ENCODE results near the gene PPARGC1A. TPM values are rescaled to one million over a fixed set of nuclear protein-coding genes. Genes with fewer than 3 reads are reported as not detected.
A peak's percentile ranks its signal among the peaks of the same experiment; 100 is the strongest.

PPARGC1A gene
- total and polyA plus RNA-seq, 5 experiments from 2014 or later = not detected

DNA sequence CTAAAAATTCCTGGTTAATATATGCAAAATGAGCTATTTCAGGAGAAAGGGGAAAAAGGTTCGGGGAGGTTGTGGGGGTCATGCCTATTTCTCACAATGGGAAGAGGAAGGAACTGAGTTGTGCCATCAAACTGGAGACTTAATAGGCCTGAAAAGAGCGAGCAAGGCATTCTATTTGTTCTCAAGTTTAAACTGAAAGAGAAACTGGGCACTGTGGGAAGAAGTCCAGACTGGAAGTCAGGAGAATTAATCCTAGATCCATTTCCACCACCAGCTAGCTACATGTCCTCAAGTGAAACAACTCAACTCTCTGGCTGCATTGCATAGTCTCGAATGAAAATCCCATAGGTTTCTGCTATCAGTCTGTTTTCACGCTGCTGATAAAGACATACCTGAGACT, 50.6 kb downstream of the PPARGC1A start:
- no peak overlapping the region for H3K4me3 Mint-ChIP-seq
- H3K27me3 Mint-ChIP-seq = peaks cover 0 to 2% (median 0%) of the 10 kb centered on the region in 5 donors
- peaks cover 0 to 5% (median 0%) of the 10 kb centered on the region in 9 donors for H3K9me3 Mint-ChIP-seq
- no peaks in the 10 kb centered on the region for H3K36me3 Mint-ChIP-seq
- ATAC-seq (no peak), DNase-seq (no peak)
- no peak overlapping the region for H3K27ac Mint-ChIP-seq
- POLR2A ChIA-PET = no interaction called here
- H3K4me1 Mint-ChIP-seq = no peaks in the 10 kb centered on the region

DNA sequence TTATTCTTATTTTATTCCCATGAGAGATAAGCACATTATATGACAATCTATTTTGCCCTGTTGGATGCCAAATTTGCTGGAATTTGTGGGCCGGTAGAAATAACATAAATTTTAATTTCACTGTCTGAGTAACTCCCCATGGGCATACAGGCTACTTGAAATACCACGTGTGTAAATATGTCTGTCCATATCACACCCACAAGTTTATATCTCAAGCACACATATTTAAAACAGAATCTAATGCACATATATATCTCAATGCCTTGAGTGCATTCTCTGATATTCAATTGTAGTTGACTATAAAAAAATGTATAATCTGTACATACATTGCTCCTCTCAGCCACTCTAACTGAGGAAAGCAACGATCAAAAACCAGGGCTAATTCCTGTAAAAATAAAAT, 51.2 kb downstream of the PPARGC1A start:
- no peak overlapping the region for H3K4me3 Mint-ChIP-seq

DNA sequence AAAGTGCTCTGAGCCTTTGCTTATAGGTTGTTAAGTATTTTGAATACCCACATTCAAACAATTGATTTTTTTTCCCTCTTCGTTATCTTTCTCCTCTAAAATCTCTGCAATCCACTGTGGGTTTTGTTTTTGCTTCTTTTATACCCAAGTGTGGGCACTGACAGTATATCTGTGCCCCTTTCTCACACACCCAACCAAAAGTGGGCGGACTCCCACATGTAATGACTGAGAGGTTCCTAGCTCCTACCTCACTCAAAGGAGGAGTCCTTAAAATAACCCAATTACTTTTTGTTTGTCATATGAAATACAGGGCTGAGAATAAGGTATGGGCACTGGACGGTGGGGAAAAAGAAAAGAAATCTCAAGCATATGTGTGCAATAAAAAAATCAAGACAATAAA, 51.7 kb downstream of the PPARGC1A start:
- DNase-seq (no peak), ATAC-seq (no peak)
- no peak overlapping the region for H3K4me3 Mint-ChIP-seq
- POLR2A ChIA-PET = no interaction called here
- H3K4me1 Mint-ChIP-seq = no peaks in the 10 kb centered on the region
- H3K9me3 Mint-ChIP-seq = peaks cover 0 to 2% (median 0%) of the 10 kb centered on the region in 9 donors
- no peaks in the 10 kb centered on the region for H3K36me3 Mint-ChIP-seq
- H3K27ac Mint-ChIP-seq = no peak overlapping the region
- peaks cover 0 to 2% (median 0%) of the 10 kb centered on the region in 5 donors for H3K27me3 Mint-ChIP-seq

More for the DNA sequence above, 51.2 kb downstream of the PPARGC1A start:
- no peaks in the 10 kb centered on the region for H3K36me3 Mint-ChIP-seq
- no peak for DNase-seq
- POLR2A ChIA-PET = no interaction called here
- no peak overlapping the region for H3K27ac Mint-ChIP-seq
- peaks cover 0 to 4% (median 0%) of the 10 kb centered on the region in 9 donors for H3K9me3 Mint-ChIP-seq
- no peak for ATAC-seq
- H3K4me1 Mint-ChIP-seq = no peaks in the 10 kb centered on the region
- H3K27me3 Mint-ChIP-seq = peaks cover 0 to 2% (median 0%) of the 10 kb centered on the region in 5 donors

DNA sequence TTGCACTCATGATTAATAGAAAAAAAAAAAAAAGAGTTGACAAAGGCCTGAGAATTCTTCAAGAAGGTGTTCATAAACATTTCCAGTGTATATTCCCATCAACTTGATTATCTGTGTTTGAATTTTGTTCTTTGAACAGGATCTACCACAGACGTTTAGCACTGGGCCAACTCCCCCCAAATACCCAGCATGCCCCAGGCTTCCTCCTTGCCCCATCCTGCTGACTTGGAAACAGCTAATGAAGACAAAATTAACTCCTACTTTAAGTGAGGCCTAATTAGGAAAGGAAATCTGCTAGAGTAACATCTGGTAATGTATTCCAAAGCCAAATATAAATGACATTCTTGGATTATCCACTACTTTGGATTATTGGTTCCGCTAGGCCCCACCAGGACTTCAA, 52.5 kb downstream of the PPARGC1A start:
- peaks cover 0 to 2% (median 0%) of the 10 kb centered on the region in 5 donors for H3K27me3 Mint-ChIP-seq
- no peaks in the 10 kb centered on the region for H3K4me1 Mint-ChIP-seq
- peaks cover 0 to 2% (median 0%) of the 10 kb centered on the region in 9 donors for H3K9me3 Mint-ChIP-seq
- DNase-seq (no peak), ATAC-seq (no peak)
- POLR2A ChIA-PET = no interaction called here
- H3K27ac Mint-ChIP-seq = no peak overlapping the region
- H3K36me3 Mint-ChIP-seq = no peaks in the 10 kb centered on the region
- H3K4me3 Mint-ChIP-seq = no peak overlapping the region

DNA sequence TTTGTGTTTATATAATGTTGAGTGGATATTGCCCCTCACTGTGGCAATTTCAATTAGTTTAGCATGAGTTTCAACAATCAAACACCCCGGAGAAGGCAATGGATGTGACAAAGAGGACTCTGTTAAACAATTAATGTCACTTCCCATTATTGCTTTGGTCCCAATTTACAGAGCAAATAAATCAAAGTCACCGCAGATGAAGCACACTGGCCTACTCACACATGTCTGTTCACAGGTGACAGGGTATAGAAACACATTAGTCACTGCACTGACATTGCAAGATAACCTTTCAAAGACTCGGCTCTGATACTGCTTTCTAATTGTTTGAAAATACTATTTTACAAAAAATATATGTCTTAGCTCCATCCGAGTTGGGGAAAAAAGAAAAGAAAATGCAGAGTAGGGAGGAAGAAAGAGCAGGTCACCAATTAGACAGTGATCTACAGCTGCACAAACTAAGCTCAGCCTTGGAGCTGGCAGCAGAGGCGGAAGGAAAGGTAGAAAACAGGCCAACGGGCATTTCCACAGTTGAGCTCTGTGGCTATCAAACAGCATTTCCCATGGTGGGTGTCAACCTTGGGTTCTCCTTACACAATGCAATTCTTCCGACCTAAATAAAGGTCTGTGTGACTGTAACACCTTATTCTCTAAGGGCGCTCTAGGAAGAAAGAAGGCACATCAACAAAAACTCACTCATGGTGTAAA, 53.9 kb downstream of the PPARGC1A start:
- DNase-seq = no peak
- peaks cover 0 to 7% (median 0%) of the 10 kb centered on the region in 9 donors for H3K9me3 Mint-ChIP-seq
- H3K27ac Mint-ChIP-seq = no peak overlapping the region
- no peaks in the 10 kb centered on the region for H3K4me1 Mint-ChIP-seq
- no peak overlapping the region for H3K4me3 Mint-ChIP-seq
- POLR2A ChIA-PET = no interaction called here
- ATAC-seq = no peak
- no peaks in the 10 kb centered on the region for H3K27me3 Mint-ChIP-seq
- no peaks in the 10 kb centered on the region for H3K36me3 Mint-ChIP-seq

DNA sequence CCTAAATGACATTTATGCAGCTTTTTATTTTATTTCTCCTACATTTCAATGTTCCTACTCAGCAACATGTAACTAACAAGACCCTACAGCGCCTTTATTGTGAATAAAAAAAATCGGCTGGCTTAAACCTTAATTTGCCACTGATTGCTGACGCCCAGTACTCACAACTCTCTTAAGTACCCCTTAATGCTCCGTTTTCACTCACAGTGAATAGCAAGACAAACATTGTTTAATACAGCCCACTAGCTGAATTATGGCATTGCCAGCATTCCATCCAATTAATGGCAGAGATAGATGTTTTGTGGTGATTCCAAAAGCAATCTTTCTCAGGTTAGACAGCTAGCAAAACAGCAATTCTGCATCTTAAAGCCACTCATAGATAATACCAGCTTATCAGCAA, 61.1 kb downstream of the PPARGC1A start:
- H3K27ac Mint-ChIP-seq = no peak overlapping the region
- POLR2A ChIA-PET = no interaction called here

DNA sequence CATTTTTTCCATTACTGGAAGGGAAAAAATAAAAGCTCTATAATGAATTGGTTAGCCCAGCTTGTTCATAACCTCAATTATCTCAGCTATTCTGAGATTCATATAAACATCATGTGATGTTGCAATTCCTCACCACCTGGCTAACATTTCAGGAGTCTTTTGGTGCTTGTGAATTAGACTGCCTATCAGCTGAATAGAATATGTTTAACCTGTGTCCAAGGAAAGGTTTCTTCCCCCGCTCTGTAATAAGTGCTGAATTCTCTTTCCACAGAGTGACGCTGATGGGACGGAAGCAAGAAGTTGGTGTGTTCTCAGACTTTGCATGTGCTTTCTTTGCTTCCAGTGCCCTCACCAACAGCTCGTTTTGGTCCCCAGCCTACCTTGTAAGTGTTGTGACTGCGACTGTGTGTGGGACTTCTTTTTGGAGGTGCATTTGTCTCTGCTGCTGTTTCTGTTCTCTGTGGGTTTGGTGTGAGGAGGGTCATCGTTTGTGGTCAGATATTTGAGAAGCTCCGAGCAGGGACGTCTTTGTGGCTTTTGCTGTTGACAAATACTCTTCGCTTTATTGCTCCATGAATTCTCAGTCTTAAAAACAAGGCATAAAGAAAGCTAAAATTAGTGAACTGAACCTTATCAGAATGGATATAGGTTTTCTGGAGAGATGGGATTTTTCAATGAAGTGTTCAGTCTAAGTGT, 61.7 kb downstream of the PPARGC1A start:
- DNase-seq (no peak), ATAC-seq (no peak)
- no peaks in the 10 kb centered on the region for H3K36me3 Mint-ChIP-seq
- POLR2A ChIA-PET = no interaction called here
- no peak overlapping the region for H3K27ac Mint-ChIP-seq
- H3K4me3 Mint-ChIP-seq = no peak overlapping the region
- peaks cover 0 to 4% (median 0%) of the 10 kb centered on the region in 5 donors for H3K27me3 Mint-ChIP-seq
- H3K9me3 Mint-ChIP-seq = peaks cover 0 to 9% (median 0%) of the 10 kb centered on the region in 9 donors
- H3K4me1 Mint-ChIP-seq = no peaks in the 10 kb centered on the region

More for the DNA sequence above, 61.1 kb downstream of the PPARGC1A start:
- H3K9me3 Mint-ChIP-seq = peaks cover 0 to 9% (median 0%) of the 10 kb centered on the region in 9 donors
- peaks cover 0 to 4% (median 0%) of the 10 kb centered on the region in 5 donors for H3K27me3 Mint-ChIP-seq
- no peaks in the 10 kb centered on the region for H3K36me3 Mint-ChIP-seq
- ATAC-seq (no peak), DNase-seq (no peak)
- H3K4me1 Mint-ChIP-seq = no peaks in the 10 kb centered on the region
- H3K4me3 Mint-ChIP-seq = no peak overlapping the region

DNA sequence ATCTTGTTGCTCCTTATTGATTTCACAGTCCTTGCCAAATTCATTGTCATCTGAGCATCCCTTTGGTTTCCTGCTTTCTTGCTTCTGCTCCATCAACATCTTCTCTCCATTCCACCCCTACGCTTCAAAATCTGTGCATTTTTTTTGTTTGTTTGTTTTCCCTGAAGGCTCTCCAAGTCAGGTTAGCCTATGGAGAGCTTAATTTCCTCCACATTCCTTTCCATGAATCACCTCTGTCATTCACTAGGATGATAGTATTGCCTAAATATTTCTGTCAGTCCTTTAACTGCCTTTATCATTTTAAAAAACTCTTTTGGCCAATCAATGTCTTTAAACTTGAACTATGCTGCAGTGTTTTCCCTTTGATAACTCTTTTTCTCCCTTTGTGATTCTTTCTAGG, 67.7 kb downstream of the PPARGC1A start:
- H3K27me3 Mint-ChIP-seq = no peaks in the 10 kb centered on the region
- H3K4me3 Mint-ChIP-seq = no peak overlapping the region
- ATAC-seq (no peak), DNase-seq (no peak)
- POLR2A ChIA-PET = no interaction called here
- H3K36me3 Mint-ChIP-seq = no peaks in the 10 kb centered on the region
- H3K27ac Mint-ChIP-seq = no peak overlapping the region
- H3K4me1 Mint-ChIP-seq = no peaks in the 10 kb centered on the region
- H3K9me3 Mint-ChIP-seq = peaks cover 0 to 7% (median 0%) of the 10 kb centered on the region in 9 donors

DNA sequence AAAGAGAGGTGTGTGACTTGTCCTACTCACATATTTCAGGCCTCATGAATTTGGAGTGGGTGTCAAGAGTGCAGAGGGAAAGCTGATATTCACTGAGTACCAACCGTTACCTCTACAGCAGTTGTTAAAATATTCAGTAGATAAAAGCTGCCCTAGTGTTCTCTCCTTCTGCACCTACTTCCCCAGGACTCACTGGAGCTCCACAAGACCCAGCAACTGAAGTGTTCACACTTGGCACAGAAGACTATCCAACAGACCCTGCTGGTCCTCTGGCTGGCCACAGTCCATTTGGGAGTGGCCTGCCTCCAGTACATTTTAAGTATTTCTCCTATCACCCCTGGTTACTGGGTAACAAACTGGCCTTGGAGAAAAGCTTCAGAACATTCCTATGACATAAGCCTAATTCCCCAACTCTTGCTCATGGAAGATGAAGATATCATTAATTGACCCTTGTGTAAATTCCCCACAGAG, 70.8 kb downstream of the PPARGC1A start:
- Mint-ChIP-seq H3K9me3 (peaks cover 0 to 3% (median 0%) of the 10 kb centered on the region in 9 donors), H3K27me3 (no peaks in the 10 kb centered on the region), H3K27ac (no peak overlapping the region), H3K4me3 (no peak overlapping the region), H3K4me1 (no peaks in the 10 kb centered on the region), H3K36me3 (no peaks in the 10 kb centered on the region)
- DNase-seq (no peak), ATAC-seq (no peak)
- POLR2A ChIA-PET = no interaction called here

DNA sequence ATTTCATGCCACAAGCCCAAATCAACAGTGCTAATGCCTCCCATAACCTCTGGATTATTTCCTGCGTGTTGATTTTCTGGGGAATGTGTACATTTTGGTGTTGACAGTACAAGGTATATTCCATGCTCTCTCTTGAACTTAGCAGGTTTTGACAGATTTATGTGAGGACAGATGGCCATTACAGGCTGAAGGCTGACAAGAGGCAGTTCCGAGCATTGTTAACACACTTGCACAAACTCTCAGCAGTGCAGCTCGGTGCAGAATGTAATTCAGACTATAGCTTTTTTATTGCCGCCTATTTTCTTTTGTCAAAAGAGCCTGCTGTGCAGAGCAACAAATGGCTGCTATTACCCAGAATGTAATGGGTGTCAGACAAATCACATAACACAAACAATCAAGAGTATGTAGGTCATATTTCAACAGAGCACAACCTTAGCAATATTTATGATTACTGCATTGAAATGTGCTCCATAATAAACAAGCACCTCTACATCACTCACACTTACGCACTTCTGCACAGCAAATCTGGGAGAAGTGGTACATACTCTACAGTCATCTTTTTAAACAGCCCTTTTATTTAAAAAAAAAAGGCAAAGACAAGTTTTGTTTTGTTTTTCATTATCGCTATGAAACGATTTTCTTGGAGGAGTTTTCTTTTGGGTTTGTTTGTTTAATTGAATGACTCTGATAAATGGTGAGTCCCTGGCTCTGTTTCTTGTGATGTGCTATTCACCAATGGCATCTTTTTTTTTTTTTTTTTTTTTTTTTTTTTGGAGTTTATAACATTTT, 71.6 kb downstream of the PPARGC1A start:
- no peaks in the 10 kb centered on the region for H3K4me1 Mint-ChIP-seq
- POLR2A ChIA-PET = no interaction called here
- H3K9me3 Mint-ChIP-seq = peaks cover 0 to 10% (median 0%) of the 10 kb centered on the region in 9 donors
- H3K27ac Mint-ChIP-seq = no peak overlapping the region
- ATAC-seq (no peak), DNase-seq (no peak)
- H3K27me3 Mint-ChIP-seq = no peaks in the 10 kb centered on the region
- H3K36me3 Mint-ChIP-seq = no peaks in the 10 kb centered on the region
- H3K4me3 Mint-ChIP-seq = no peak overlapping the region

DNA sequence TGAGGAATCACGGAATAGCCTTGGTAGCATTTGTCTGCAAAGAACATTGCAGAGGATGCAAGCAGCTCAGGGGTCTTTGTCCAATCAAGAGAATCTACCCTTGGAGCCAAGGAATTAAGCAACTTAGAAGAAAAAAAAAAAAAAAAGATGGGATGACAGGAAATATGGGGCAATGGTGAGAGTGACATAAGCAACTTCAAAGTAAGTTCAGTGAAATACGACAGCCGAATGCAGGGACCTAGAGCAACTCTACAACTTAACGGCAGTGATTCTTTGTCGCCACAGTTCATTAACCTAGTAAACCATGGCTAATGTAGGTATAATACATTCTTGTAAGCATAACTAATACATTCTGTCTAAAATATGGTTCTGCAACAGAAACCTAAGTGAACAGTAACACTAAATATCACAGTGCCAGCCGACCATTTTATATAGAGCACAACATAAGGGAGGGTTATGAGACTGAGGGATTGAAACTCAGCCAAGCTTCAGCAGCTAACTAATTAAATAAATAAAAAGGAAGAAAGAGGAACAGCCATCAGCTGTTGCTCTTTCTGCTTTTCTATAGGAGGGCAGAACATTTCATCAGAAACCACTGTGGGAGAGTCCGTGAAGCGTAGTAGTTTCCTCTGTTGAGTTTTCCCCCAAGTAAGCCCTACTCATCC, 74.7 kb downstream of the PPARGC1A start:
- no peaks in the 10 kb centered on the region for H3K27me3 Mint-ChIP-seq
- DNase-seq = no peak
- no peaks in the 10 kb centered on the region for H3K4me1 Mint-ChIP-seq
- H3K9me3 Mint-ChIP-seq = peaks cover 0 to 13% (median 2%) of the 10 kb centered on the region in 9 donors
- peak overlapping the region in 1 of 10 donors; percentile 54 for H3K27ac Mint-ChIP-seq
- ATAC-seq = no peak
- no peak overlapping the region for H3K4me3 Mint-ChIP-seq
- H3K36me3 Mint-ChIP-seq = peaks cover 0 to 8% (median 0%) of the 10 kb centered on the region in 3 donors
- POLR2A ChIA-PET = no interaction called here

DNA sequence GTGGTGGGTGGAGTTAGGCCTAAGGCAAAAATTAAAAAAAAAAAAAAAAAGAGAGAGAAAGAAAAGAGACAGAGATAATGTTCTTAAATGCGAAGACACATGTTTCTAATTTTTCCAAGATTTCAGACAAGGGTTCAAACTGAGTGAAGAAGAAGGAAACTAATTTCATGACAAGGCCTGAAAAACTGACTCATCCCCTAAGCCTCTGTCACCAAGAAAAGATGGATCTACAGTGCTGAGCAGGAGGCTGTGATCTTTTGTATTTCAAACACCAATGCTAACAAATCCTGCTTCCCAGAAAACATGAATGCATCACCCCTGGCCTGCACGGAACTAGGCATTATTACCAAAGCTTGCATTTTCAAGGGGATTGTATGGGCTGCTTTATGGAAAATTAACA, 75.3 kb downstream of the PPARGC1A start:
- no peaks in the 10 kb centered on the region for H3K27me3 Mint-ChIP-seq
- no peak overlapping the region for H3K27ac Mint-ChIP-seq
- no peaks in the 10 kb centered on the region for H3K4me1 Mint-ChIP-seq
- POLR2A ChIA-PET = no interaction called here
- no peak for DNase-seq
- ATAC-seq = no peak
- no peak overlapping the region for H3K4me3 Mint-ChIP-seq
- peaks cover 0 to 8% (median 0%) of the 10 kb centered on the region in 3 donors for H3K36me3 Mint-ChIP-seq
- peaks cover 0 to 13% (median 2%) of the 10 kb centered on the region in 9 donors for H3K9me3 Mint-ChIP-seq
